Activated CD4-positive, CD25-positive, alpha-beta regulatory T cell treated with anti-CD3 and anti-CD28 coated beads, Interleukin-2, amount 50 U/mL, for 16 hours (primary cell): ENCODE results near the gene RAB40B.

Experiments used
- DNase-seq: peaks from one replicate; pipeline ENCODE4 v3.0.0-alpha.2; 2020; ENCODE audit warnings: low read depth, low spot score

Gene RAB40B

DNA sequence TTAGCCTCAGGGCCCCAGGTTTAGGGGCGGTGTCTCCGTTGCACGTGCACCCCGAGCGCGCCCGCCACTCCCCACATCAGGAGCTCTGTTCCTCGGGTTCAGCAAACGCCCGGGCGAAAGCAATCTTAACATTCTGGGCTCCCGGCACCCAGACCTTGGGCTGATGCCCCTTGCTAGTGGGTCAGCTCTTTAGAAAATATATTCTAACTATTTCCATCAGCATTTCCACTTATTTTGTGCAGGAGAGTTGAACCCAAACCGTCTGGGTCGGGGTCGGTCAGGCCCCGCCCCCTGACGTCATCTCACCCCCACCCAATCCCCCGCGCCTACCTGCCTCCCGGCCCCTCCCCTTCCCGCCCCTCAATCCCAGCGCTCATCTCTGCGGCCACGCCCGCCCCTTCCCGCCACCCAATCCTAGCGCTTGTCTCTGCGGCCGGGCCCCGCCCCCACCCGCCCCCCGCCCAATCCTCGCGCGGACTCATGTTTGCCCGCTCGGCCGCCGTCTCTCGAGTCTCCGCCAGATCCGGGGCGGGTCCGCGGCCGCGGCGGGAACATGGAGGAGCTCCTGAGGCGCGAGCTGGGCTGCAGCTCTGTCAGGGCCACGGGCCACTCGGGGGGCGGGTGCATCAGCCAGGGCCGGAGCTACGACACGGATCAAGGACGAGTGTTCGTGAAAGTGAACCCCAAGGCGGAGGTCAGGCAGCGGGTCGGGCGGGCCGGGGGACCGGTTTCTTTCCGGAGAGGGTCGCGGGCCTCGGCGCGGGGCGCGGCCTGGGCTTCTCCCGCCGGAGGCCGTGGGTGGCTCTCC lies 17.9 kb upstream of the RAB40B start, which contains the start of gene FN3KRP:
Gene FN3KRP (plus strand): TSS at position 504 of the 808 bp plus-strand sequence. CDS start 50 bp downstream, at position 554.
- peak; percentile 80 for DNase-seq

DNA sequence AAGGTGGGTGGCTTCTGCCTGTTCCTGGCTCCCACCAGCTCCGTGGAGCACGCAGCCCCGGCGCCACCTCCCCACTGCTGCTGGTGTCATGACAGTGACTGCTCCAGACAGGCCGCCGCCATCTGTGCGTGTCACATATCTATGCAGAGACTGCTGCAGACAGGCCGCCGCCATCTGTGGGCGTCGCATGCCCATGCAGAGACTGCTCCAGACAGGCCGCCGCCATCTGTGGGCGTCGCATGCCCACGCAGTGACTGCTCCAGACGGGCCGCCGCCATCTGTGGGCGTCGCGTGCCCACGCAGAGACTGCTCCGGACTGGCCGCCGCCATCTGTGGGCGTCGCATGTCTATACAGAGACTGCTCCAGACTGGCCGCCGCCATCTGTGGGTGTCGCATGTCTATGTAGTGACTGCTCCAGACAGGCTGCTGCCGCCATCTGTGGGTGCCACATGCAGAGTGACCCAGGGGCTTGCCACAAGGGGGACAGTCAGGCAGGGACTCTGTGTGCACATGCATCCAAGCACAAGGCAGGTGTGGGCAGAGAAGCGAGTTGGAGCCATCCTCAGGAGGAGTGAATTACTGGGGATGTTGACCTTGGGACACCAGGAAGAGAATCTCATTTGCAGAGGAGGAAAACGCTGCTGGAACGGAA lies 14.7 kb upstream of the RAB40B start:
- no peak for DNase-seq

DNA sequence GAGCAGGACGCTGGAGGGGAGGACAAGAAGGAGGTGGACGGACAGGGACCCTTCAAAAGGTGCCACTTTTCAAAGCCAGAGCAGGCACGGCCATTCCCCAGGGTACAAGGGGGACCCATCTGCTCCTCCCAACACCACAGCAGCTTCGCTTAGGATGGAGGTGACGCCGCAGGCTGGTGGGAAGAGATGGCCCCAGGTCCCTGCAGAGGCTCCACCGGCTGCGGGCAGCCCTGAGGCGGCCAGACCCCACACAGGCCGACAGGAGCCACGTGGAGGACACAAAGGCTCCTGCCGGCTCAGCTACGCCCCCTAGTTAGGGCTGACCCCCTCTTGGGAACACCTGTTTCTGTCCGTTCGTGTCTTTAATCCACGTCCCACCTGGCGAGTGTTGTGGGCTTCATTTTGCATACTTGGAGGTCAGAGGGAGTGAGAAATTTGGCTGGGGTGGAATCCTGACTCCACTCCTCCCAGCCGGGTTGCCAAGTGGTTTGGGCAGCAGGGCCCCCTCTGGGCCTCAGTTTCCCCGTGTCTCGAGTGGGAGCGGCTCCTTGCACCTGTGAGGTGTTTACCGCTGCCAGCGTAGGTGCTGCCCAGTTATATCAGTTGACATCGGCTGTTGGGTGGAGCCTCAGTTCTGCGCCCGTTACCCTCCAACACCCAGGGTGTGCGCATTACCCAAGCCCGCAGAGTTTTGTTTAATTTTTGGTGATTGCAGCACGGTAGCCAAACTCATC lies 12.2 kb upstream of the RAB40B start:
- no peak for DNase-seq

DNA sequence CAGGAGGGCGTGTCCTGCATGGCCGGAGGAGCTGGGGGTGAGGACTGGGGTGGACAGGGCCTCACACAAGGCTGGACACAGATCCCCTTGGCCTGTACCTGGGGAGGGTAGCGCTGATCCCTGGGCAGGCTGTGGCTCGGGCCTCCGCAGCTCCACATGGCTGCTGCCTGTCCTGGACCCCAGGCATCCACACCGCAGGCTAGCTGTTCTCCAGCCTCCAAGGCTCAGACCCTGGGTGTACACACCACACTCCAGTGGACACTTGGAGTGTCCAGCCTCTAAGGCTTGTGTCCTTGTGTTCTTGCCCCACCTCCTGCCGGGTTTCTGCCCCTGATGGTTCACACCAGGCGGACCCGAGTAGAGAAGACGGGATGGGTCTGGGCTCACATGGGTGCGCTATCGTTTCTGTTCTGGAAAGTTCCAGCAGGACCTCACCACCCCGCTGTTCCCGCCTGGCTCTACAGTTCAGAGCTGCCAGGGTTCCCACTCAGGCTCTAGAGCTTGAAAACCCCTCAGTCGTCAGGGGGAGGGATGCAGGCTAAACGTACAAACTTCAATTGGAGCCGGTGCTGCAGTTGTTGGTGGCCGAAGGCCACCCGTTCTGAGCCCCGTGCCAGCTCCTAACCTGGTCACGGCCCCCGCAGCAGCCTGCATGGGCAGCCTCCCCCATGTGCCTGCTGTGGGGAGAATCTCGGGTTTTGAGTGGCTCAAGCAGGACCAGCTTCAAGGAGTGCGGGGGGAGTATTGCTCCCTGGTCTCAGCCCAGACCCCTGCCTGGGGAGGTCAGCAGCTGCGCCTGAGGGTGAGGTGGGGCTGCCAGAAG lies 11.4 kb upstream of the RAB40B start:
- DNase-seq, result no peak

DNA sequence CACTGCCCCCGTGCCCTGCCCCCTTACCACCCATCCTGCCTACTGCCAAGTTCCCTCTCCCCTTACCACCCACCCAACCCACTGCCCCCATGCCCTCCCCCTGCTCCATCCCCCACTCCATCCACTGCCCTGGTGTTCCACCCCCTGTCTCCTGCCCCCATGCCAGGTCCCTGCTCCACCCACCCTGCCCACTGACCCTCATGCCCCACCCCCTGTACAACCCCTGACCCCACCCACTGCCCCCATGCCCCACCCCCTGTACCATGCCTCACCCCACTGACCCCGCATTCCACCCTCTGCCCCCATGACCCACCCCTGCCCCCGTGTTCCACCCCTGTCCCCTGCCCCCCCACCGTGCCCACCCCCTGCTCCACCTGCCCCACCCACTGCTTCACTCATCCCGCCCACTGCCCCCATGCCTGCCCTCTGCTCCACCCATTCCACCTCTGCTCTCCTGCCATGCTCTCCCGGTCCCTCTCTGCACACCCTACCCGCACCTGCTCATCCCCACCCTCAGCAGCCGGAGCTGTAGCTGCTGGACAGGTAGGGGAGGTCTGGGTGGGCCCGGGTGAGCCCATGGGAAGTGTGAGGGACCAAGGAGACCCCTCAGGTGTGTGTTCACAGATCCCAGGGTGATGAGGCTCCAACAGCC lies 10.7 kb upstream of the RAB40B start:
- no peak for DNase-seq

DNA sequence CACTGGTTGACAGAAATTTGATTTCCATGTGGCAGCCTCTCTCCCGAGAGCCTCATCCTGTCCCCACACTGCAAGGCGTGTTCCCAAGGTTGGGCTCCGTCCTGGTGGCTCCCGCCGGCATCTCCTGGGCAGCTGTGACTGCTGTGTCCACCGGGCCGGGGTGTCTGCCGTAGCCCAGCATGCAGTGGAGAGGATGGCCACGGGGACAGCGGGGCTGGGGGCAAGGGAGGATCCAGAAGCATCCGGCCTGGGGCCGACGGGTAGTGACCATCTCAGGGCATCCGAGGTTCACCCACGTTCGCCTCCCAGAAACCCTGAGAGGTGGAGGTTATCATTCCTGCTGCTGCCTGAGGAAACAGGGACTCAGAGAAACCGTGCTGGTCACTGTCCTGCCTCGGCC lies 7.3 kb upstream of the RAB40B start:
- DNase-seq, result no peak

DNA sequence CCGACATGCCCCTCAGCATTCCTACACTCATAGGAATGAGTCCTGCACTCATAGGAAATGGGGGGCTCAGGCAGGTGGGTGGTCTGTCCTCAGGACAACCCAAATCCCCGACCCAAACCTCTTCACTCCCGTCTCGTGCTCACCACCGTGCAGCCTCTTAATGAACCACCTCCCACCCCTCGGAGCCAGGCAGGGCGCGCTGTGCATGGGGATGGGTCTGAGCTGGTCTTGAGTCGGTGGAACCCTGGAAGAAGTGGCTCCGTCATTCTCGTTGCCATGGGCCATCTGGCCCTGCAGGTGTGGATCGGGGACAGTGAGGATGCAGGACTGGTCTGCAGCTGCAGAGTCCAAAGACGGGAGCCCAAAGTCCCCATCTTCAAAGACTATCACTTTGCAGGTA lies 6.4 kb upstream of the RAB40B start:
- DNase-seq, result no peak

DNA sequence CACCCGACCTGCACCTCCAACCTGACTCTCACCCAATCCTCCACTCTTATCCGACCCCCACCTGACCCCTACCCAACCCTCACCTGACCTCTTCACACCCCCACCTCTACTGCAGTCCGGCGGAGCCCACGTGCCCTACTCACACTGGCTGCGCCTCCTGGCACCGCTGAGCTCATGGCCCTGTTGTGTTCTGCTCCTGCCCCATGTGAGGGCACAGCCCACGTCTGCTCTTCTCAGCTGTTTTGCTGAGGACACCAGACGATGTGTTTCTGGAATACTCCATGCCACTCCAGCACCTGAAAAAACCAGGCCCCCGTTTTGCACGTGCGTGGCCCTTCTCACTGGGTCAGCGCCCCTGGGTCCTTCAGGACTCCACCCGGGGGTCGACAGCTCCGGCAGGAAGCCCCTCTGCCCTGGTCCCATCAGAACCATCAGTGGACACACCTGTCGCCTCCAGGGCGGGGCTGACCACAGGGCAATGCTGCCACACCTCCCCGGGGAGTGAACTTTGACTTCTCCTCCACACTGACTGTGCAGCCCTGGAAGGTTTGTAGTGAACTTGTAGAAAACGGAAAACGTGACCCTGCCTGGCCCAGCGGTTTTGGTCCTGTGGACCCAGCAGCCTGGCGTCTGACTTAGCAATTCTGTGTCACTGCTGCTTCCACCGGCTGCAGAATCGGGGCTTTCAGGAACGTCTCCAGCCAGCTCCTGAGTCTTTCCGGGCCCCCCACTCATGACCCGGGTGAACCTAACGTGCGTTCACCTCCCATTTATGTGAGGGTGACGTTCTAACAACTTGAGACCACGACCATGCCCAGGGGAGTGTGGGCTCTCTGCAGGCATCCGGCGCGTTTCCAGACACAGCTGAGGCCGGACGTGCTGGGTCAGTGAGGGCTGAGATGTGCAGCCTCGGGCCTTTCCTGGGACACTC lies 5.7 kb upstream of the RAB40B start:
- no peak for DNase-seq

DNA sequence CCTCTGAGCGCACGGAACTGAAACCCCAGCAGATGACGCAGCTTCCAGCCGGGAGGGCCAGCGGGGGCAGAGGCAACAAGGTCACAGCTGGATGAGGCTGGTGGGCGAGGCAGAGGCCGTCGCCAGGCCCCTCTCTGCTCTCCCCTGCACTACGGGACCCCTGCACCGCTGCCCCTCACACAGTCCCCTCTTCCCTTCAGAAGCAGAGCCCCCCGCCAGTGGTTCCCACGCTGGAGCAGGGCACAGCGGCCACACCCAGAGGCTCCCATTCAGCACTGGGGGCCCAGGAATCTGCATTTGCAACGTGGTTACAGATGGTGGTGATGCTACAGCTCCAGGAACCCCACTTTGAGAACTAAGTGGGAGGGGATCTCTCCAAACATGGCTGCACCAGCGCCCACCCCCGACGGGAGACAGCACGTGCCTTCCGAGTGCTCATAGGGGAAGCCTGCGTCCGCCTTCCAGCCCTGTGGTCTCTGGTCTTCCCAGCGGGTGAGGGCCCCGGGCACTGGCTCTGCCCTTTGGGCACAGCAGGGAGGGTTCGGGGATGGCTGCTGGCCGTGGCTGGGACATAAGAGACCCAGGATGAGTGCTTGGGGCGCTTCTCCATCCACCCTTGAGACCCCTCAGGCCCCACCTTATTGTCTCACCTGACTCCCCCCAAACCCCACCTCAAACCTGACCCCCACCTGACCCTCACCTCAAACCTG lies 4.7 kb upstream of the RAB40B start:
- no peak for DNase-seq

DNA sequence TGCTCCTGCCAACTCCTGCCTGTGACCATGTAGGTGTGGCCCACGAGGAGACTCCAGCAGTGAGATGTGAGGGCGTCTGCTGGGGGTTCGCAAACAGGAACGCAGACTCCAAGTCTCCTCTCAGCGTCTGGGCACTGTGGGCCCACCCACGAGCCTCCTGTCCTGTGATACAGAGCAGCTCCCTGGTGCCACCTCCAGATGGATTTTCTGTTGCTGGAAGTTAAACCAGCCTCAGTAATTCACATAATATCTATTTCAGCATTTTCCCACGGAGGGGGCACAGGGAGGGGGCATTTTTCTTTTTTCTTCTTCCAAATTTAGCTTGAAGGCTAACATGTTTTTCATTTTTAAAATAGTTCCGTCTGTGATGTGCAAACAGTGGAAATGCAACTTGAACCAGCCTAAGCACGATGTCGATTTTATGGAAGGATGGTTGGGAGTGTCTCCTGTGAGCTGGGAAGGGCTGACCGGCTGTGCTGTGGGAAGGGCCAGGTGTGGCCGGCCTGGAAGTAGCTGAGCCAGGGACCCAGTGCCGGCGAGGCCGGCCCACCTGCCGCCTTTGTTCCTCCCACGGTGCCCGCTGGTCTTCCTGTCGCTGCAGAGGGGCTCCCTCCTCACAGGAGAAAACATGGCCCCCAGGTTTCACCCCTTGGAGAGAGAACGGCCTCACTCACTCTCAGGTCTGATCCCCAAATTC lies 3.9 kb upstream of the RAB40B start:
- no peak for DNase-seq

DNA sequence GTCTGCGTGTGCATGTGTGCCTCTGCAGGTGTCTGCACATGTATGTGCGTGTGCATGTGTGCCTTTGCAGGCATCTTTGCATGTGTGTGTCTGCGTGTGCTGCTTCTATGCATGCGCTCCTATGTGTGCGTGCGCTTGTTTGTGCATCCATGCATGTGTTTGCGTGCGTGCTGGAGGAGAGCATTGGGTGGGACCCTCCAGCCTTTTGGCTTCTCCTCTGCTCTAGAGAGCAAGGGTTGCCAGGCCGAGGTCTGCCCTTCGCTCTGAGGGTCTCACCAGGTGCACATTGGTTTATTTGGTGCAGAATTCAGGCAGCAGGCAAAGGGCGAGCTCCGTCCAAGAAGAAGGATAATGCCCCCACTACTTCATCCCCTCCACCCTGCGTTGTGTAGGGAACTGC lies 1.1 kb upstream of the RAB40B start:
- DNase-seq, result no peak

DNA sequence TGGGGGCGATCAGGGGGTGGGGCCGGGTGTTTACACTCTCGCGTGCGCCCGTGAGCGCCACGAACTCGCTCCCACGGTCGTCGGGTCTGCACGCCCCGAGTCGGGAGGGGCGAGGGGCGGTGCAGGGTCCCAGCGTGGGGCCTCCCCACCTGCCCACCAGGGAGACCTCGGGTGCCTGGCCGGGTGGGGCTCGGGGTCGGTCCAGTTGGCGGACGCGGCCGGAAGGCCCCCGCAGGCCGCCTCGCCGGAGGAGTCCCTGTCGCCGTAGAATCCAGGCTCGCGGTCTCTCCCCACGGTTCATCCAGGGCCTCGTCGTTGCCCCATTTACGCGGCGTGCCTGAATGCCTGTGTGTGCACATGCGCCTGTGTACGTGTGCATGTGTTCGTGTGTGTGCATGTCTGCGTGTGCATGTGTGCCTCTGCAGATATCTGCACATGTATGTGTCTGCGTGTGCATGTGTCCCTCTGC lies 510 bp upstream of the RAB40B start:
- DNase-seq, result no peak

DNA sequence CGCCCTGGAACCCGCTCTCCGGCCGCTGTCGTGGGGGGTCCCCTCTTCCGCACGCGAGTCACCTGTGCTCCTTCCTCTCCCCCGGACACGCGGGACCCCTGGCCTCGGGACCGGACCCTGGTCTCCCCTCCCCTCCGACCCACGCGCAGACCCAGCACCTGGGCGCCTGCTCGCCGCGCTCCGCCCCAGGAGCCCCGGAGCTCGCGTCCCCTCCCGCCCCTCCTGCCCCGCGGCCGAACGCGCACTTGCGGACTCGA lies 762 bp downstream of the RAB40B start:
- no peak for DNase-seq

DNA sequence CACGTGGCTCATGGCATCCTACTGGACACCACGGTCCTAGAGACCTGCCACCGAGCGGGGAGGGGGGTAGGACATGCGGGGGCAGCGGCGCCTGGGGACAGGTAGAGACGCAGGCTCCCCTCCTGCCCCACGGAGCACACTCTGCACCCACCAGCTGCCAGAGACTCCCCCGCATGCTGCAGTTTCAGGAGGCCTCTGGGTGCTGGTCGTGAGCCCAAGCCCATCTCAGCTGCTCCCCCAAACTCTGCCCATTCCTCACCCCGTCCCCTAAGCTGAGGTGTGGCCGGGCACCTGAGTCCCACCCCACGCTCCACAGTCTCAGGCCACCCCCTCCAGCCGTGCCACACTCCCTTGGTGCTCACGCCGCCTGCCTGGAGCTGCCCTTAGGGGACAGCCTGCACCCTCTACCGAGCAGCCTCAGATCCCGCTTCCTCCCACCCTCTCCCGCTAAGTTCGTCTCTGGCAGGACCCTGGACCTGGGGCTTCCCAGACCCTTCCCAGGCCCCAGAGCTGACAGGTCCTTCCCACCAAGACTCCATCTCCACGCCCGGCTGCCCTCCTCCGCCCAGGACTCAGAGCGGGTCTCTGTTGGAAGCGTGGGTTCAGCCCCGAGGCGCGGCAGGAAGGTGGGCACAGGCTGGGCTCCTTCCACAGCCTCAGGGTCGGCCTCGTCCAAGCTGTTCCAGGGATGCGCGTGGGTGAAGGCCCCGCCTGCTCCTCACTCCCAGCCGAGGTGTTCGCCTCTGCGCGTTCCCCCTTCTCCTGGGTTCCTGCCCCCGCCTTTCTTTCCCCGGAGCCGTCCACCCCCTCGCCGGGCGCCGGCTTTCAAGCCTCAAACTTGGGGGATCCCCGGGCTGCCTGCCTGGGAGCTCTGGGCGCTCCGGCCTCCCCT lies 1.3 kb downstream of the RAB40B start:
- no peak for DNase-seq

DNA sequence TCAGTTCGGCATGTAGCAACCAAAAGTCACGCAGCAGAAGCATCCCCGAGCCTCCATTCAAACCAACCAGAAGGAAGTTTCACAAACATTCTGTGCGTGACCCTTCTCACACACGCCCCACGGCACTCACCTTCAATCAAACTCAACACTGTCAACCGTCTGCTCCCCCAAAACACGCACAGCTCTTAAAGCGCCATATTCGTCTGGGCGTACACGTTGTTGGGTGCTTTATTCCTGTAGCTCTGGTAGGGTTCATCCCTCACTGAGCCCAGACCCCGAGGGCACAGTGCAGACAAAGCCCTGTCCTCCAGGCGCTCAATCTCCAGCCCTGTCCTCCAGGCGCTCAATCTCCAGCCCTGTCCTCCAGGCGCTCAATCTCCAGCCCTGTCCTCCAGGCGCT lies 2.2 kb downstream of the RAB40B start:
- no peak for DNase-seq

DNA sequence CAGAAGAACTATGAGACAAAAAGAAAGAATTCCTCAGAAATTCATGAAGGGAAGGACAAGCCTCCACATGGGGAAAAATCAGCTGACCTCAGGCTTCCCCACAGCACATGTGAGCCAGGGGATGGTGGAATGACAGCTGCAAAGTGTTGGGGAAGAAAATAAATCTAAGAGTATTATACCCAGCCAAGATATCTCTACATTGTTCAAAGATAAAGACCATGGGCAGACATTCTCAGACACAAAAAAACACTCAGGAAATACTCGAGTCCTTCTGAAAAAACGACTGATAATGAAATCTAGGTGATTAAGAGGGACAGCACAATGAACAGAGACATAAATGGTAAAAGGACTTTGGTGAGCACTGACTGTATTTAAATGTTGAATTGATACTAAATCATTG lies 3.9 kb downstream of the RAB40B start:
- no peak for DNase-seq

DNA sequence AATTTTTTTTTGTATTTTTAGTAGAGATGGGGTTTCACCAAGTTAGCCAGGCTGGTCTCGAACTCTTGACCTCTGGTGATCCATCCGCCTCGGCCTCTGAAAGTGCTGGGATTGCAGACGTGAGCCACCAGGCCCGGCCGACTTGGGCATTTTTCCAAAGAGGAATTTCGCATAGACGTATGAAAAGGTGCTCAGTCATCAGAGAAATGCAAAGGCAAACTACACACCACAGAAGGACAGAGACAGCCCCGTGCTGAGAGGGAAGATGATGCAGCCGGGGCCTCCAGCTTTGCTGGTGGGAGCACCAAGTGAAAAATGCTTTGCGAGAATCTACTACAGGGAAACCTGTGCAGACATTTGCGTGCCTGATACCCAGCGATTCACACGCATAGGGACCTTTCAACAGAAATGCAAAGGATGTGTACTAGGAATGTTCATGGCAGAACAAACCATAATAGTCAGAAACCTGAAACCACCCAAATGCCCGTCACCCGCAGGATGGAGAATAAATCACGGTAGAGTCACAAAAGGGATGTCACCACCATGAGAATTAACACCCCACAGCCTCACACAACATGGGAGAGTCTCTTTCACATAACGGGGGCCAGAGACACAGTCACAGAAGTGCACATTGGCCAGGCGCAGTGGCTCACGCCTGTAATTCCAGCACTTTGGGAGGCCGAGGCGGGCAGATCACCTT lies 5.2 kb downstream of the RAB40B start:
- no peak for DNase-seq
